SK-N-MC (cell line): ENCODE results near the gene OR5H6.

ENCODE experiments used
- EZH2 ChIP-seq: fragments of 200-600 bp; sonication (generic); IDR thresholded peaks from one replicate; pipeline ENCODE4 v1.6.1; 2017; ENCODE audit warnings: antibody characterized with exemption
- FOXP2 ChIP-seq: optimal IDR thresholded peaks from 2 replicates; pipeline ENCODE3; 2011; ENCODE audit warnings: mild to moderate bottlenecking, moderate library complexity; ENCODE audit not compliant: insufficient read depth; ENCODE audit errors: extremely low read length, control extremely low read depth
- POLR2AphosphoS5 ChIP-seq: IDR thresholded peaks from 2 replicates; pipeline ENCODE4 v1.6.1; 2012; ENCODE audit warnings: mild to moderate bottlenecking, low read depth, low read length, borderline replicate concordance

GRCh38 chr3:98242155-98242554 is 21.9 kb upstream of the OR5H6 start:
- TF ChIP-seq POLR2AphosphoS5 (no peak), EZH2 (no peak), FOXP2 (no peak)
